BE2C (cell line): Measurements from ENCODE around the gene METTL14.

Source experiments
- DNase-seq: peaks from one replicate; pipeline ENCODE4 v3.0.0-alpha.2; 2020
- H3K27me3 ChIP-seq: fragments of 250-450 bp; sonication (Bioruptor Pico); 2 replicates; pipeline ENCODE4 v1.5.1; 2020; ENCODE audit warnings: mild to moderate bottlenecking
- H3K36me3 ChIP-seq: fragments of 250-450 bp; sonication (Bioruptor Pico); 2 replicates; pipeline ENCODE4 v1.5.1; 2020; ENCODE audit warnings: mild to moderate bottlenecking
- H3K4me1 ChIP-seq: fragments of 250-450 bp; sonication (Bioruptor Pico); 2 replicates; pipeline ENCODE4 v1.5.1; 2020
- H3K4me3 ChIP-seq: 2 replicates; pipeline ENCODE4 v1.5.1; 2011; ENCODE audit warnings: low read depth, low read length
- H3K9me3 ChIP-seq: fragments of 250-450 bp; sonication (Bioruptor Pico); 2 replicates; pipeline ENCODE4 v1.5.1; 2020
- CTCF ChIP-seq: IDR thresholded peaks from 2 replicates; pipeline ENCODE4 v1.5.1; 2012; ENCODE audit warnings: mild to moderate bottlenecking, low read depth, low read length

Gene METTL14

GRCh38 chr4:118738090-118738489 lies 52.9 kb downstream of the METTL14 start:
- Histone ChIP-seq H3K4me1 (peaks cover 7% of the 10 kb centered on the region), H3K4me3 (no peak overlapping the region), H3K9me3 (no peaks in the 10 kb centered on the region), H3K27me3 (no peaks in the 10 kb centered on the region), H3K36me3 (peaks cover 66% of the 10 kb centered on the region)
- no peak for DNase-seq
- TF ChIP-seq CTCF: no peak

GRCh38 chr4:118739022-118739713 lies 54.0 kb downstream of the METTL14 start:
- Histone ChIP-seq H3K4me3 (no peak overlapping the region), H3K9me3 (no peaks in the 10 kb centered on the region), H3K27me3 (no peaks in the 10 kb centered on the region), H3K4me1 (peaks cover 7% of the 10 kb centered on the region), H3K36me3 (peaks cover 76% of the 10 kb centered on the region)
- TF ChIP-seq CTCF: no peak
- no peak for DNase-seq

- peak; percentile 27; the same call in 1 of the 2 replicates for TF ChIP-seq CTCF
- Histone ChIP-seq H3K4me3 (no peak overlapping the region), H3K27me3 (no peaks in the 10 kb centered on the region), H3K4me1 (peaks cover 7% of the 10 kb centered on the region), H3K36me3 (peaks cover 79% of the 10 kb centered on the region), H3K9me3 (no peaks in the 10 kb centered on the region)
- no peak for DNase-seq
These were observed 55.7 kb downstream of the METTL14 start for GRCh38 chr4:118740869-118741268.

- no peaks in the 10 kb centered on the region for H3K27me3 ChIP-seq
- H3K4me1 ChIP-seq: peaks cover 7% of the 10 kb centered on the region
- no peak for TF ChIP-seq CTCF
- H3K9me3 ChIP-seq: no peaks in the 10 kb centered on the region
- no peak for DNase-seq
- no peak overlapping the region for H3K4me3 ChIP-seq
- H3K36me3 ChIP-seq: peaks cover 74% of the 10 kb centered on the region
These were observed 56.2 kb downstream of the METTL14 start for GRCh38 chr4:118741301-118741855.

GRCh38 chr4:118742050-118742449 lies 56.9 kb downstream of the METTL14 start:
- Histone ChIP-seq H3K4me3 (no peak overlapping the region), H3K4me1 (peaks cover 7% of the 10 kb centered on the region), H3K36me3 (peaks cover 73% of the 10 kb centered on the region), H3K9me3 (no peaks in the 10 kb centered on the region), H3K27me3 (no peaks in the 10 kb centered on the region)
- TF ChIP-seq CTCF: no peak
- no peak for DNase-seq

GRCh38 chr4:118743867-118744266 lies 58.7 kb downstream of the METTL14 start:
- H3K36me3 ChIP-seq: peaks cover 65% of the 10 kb centered on the region
- H3K27me3 ChIP-seq: no peaks in the 10 kb centered on the region
- H3K4me1 ChIP-seq: peaks cover 7% of the 10 kb centered on the region
- no peak overlapping the region for H3K4me3 ChIP-seq
- no peaks in the 10 kb centered on the region for H3K9me3 ChIP-seq
- DNase-seq: no peak
- TF ChIP-seq CTCF: no peak
